HG02610 (cell line): ENCODE data around the gene FNDC8.
"Not testable (repeated sequence)": the region's sequence is repeated elsewhere in the genome, so short reads cannot be mapped to it uniquely, and the experiment has no call there.

Source experiments
- ATAC-seq: cut with Tn5 transposase; IDR thresholded peaks from one replicate; pipeline ENCODE4 v1.9.1; 2021; ENCODE audit warnings: mild to moderate bottlenecking, moderate library complexity; ENCODE audit not compliant: unreplicated experiment

Gene FNDC8

GRCh38 chr17:35167666-35168065 is 46.3 kb downstream of the FNDC8 start:
- no peak for ATAC-seq

DNA sequence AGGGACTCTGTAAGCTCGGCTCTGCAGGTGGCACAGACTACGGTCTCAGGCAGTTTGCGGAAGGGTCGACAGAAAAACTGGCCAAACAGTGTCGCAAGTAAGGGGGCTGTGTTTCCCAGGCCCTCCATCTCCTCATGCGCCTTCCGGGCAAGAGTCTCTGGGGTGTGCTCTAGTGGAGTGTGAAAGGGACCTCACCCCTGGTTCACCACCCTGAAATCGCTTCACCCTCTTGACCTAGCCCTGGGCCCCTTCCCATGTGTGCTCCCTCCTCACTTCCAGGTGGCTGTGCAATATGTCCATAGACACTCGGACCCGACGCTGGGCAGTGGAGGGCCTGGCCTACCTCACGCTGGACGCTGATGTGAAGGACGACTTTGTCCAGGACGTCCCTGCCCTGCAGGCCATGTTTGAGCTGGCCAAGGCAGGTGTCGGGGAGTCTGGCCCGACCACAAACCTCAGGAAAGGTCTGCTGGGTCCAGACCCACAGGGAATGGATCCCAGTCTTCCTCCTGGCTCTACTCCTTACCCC is 48.5 kb downstream of the FNDC8 start:
- ATAC-seq: no peak

- ATAC-seq: no peak
Measured at GRCh38 chr17:35170968-35171771, 49.8 kb downstream of the FNDC8 start.

DNA sequence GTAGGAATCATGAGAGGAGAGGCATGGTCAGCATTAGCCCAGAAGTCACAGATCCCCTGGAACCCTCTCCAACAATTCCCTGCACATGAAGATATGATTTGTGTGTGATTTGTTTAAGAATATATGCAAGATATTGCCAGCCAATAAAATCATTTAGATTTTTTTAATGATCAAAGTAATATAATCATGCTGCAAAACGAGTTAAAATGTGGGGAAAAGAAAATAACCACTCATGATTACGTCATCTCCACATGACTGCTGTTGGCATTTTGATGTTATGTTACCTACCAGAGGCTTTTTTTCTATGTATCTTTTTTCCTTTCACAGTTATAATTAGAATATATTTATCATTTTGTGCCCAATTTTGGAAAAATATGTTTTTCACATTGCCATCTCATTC is 50.4 kb downstream of the FNDC8 start:
- no peak for ATAC-seq

- not testable (repeated sequence) for ATAC-seq
Measured at GRCh38 chr17:35172321-35172720, 50.9 kb downstream of the FNDC8 start.

GRCh38 chr17:35174835-35175334 is 53.5 kb downstream of the FNDC8 start:
- ATAC-seq: no peak

DNA sequence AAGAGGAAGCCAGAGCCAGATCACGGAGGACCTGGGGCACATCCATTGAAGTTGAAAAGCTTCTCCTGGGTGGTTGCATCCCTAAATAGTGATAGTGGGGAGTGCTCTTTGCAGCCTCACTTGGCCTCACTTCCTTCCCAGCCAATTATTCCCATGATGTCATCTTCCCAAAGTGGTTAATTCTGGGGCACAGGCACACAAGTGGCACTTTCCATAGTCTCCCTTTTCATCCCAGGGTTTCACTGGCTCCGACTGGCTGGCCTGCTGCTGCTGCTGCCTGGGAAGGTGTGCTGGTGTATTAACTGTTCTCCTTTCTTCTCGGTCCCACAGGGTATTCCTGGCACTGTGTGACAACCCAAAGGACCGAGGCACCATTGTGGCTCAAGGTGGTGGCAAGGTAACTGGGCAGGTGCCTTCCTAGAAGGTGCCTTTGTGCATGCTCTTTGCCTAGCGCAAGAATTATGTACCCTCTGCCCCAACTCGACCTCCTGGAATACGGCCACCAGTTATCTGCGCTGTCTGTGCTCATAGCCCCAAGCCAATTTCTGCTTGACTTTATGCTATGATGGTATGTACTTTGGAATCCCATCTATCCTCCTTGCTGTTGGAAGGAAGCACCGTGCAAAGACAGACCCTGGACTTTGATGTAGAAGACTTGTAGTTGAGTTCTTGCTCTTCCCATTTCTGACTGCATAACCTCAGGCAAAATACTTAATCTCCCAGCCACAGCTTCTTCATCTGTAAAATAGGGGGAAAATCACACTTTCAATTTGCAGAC is 54.4 kb downstream of the FNDC8 start:
- no peak for ATAC-seq

GRCh38 chr17:35176897-35177296 is 55.5 kb downstream of the FNDC8 start:
- ATAC-seq: no peak

GRCh38 chr17:35179379-35179778 is 58.0 kb downstream of the FNDC8 start:
- ATAC-seq: not testable (repeated sequence)
